Loucy (cell line): ENCODE measurements around the gene MCU.

Experiments
- EZH2phosphoT487 ChIP-seq: fragments of 200-600 bp; IDR thresholded peaks from 2 replicates; pipeline ENCODE4 v1.6.1; 2018; ENCODE audit warnings: antibody characterized with exemption, mild to moderate bottlenecking, moderate library complexity, borderline replicate concordance
- TF ChIP-seq, protein P1 (sequence below): fragments of 200-600 bp; sonication (generic); conservative IDR thresholded peaks from 2 replicates; pipeline ENCODE4 v1.5.1; 2014; ENCODE audit warnings: mild to moderate bottlenecking, antibody characterized with exemption, low read length

DNA sequence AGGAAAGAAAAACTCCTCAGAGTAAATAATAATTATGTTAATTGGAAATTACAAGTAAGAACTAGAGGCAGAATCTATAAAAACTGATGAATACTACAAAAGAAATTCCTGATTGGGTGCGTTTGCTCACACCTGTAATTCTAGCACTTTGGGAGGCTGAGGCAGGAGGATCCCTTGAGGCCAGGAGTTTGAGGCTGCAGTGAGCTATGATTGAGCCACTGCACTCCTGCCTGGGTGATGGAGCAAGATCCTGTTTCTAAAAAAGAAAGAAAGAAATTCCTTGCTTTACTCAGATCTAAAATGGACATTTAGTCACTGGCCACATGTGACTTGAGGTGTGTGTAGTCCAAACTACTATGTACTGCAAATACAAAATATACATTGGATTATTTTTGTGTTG is 42.0 kb downstream of the MCU start:
- TF ChIP-seq, protein P1, sequence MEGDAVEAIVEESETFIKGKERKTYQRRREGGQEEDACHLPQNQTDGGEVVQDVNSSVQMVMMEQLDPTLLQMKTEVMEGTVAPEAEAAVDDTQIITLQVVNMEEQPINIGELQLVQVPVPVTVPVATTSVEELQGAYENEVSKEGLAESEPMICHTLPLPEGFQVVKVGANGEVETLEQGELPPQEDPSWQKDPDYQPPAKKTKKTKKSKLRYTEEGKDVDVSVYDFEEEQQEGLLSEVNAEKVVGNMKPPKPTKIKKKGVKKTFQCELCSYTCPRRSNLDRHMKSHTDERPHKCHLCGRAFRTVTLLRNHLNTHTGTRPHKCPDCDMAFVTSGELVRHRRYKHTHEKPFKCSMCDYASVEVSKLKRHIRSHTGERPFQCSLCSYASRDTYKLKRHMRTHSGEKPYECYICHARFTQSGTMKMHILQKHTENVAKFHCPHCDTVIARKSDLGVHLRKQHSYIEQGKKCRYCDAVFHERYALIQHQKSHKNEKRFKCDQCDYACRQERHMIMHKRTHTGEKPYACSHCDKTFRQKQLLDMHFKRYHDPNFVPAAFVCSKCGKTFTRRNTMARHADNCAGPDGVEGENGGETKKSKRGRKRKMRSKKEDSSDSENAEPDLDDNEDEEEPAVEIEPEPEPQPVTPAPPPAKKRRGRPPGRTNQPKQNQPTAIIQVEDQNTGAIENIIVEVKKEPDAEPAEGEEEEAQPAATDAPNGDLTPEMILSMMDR = no peak
- TF ChIP-seq EZH2phosphoT487 = no peak
